ENCODE results near the gene C11orf68. TPM values are rescaled to one million over a fixed set of nuclear protein-coding genes. Genes with fewer than 3 reads are reported as not detected.

Gene C11orf68
- total and polyA plus RNA-seq, 2 of the 8 experiments (the other 6 are each of a cell fraction or from before 2014, with no cell fraction given): 24.0 to 51.2 TPM

DNA sequence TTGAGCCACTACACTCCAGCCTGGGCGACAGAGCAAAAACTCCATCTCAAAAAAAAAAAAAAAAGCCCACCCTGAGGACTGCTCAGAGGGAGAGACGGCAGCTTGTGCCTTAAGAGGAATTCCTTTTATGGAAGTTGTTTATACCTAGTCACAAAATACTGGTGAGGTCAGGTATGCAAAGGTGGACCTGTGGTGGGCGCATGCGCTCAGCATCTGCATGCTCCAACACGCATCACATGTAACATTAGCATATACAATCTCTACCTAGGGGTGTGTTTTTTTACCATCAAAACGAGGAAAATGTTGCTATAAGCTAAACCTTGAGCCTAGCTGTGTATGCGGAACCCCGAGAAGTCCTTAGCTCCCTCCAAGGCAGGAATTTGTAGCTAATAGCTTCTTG is 35.9 kb upstream of the C11orf68 start:
- Histone ChIP-seq H3K23ac (ENCODE audit: insufficient read length) (no peak overlapping the region), H4K20me1 (replicated peaks in 1 of 2; ENCODE audit: control insufficient read depth in 1 of 2, insufficient read depth in 2 of 2, low read length in 2 of 2) (no peaks in the 10 kb centered on the region), H3K18ac (ENCODE audit: extremely low read depth, low read length) (no peak overlapping the region), H2BK120ac (replicated peaks; ENCODE audit: low read depth, low read length) (no peak overlapping the region), H4K8ac (ENCODE audit: extremely low read depth, insufficient read depth, low read length) (no peak overlapping the region; the same call in 1 of the 2 replicates), H2BK12ac (ENCODE audit: low read depth, low read length) (no peak overlapping the region), H2BK20ac (ENCODE audit: low read length) (no peak overlapping the region), H3K9ac (replicated peaks in 1 of 4; ENCODE audit: extremely low read depth in 1 of 4, low read depth in 3 of 4, low read length in 3 of 4) (no peak overlapping the region; a peak in 1 of 7 replicates), H2BK5ac (ENCODE audit: low read depth, low read length) (no peak overlapping the region), H3K4me1 (replicated peaks in 1 of 4; ENCODE audit: control insufficient read depth in 3 of 4, insufficient read depth in 4 of 4, low read length in 3 of 4) (peaks cover 0 to 5% (median 0%) of the 10 kb centered on the region in 4 experiments; a peak in 3 of 7 replicates), H3K4me3 (ENCODE audit: extremely low read depth in 1 of 4, insufficient read depth in 2 of 4, low read depth in 3 of 4, low read length in 4 of 4) (no peak overlapping the region), H3K23me2 (ENCODE audit: low read depth, low read length) (no peaks in the 10 kb centered on the region), H3K79me2 (ENCODE audit: control insufficient read depth in 1 of 2, insufficient read depth in 2 of 2, low read length in 2 of 2) (no peaks in the 10 kb centered on the region), H4K5ac (ENCODE audit: insufficient read length, low read depth, low read length) (no peak overlapping the region), H3K9me3 (ENCODE audit: insufficient read depth in 2 of 2, low read depth in 1 of 2, low read length in 1 of 2) (no peaks in the 10 kb centered on the region), H3K36me3 (ENCODE audit: control insufficient read depth in 2 of 4, insufficient read depth in 4 of 4, low read length in 3 of 4) (no peaks in the 10 kb centered on the region), H3K56ac (replicated peaks; ENCODE audit: insufficient read length, low read depth, low read length) (no peak overlapping the region), H3K14ac (ENCODE audit: insufficient read length) (no peak overlapping the region), H2AFZ (ENCODE audit: low read length) (no peak overlapping the region), H3K79me1 (ENCODE audit: low read depth, low read length) (no peaks in the 10 kb centered on the region), H2AK5ac (ENCODE audit: low read depth, low read length) (no peak overlapping the region), H3K27me3 (replicated peaks in 1 of 4; ENCODE audit: control insufficient read depth in 3 of 4, extremely low read depth in 1 of 4, insufficient read depth in 3 of 4, low read length in 3 of 4) (no peaks in the 10 kb centered on the region), H4K91ac (replicated peaks; ENCODE audit: insufficient read length, low read length) (no peak overlapping the region), H3K27ac (ENCODE audit: low read depth, low read length) (0 out of 2 replicates have a peak overlapping the region, but pooled peaks have one; percentile 4), H2BK15ac (ENCODE audit: low read length) (no peak overlapping the region), H3K4ac (replicated peaks; ENCODE audit: insufficient read length, low read depth, low read length) (no peak overlapping the region), H3K4me2 (ENCODE audit: insufficient read depth in 1 of 2, low read depth in 2 of 2, low read length in 2 of 2) (no peak overlapping the region)
- FAIRE-seq: no peak
- no peak for DNase-seq (ENCODE audit: low read depth in 1 of 2, low spot score in 2 of 2)
- ChIA-PET CTCF (ENCODE audit: partially characterized antibody) (interaction anchor here (0.5 to 1.4 kb wide), 7 partner anchors 8 to 536 kb away, joined by 3 to 4 read pairs (median 3); no protein-coding TSS in a partner anchor), POLR2A (ENCODE audit: partially characterized antibody) (interaction anchor here (0.6 to 1.5 kb wide), 5 partner anchors 9 to 234 kb away, joined by 3 to 6 read pairs (median 3); partner anchors contain the start of gene TSGA10IP)
- 91% methylated on average over 7 of the region's 8 CpGs; no CpG with 5 or more reads in 1 of the 2 experiments for WGBS, 2 experiments (ENCODE audit: extremely low coverage in 1 of 2, insufficient coverage in 1 of 2, insufficient read length in 1 of 2, insufficient replicate concordance in 2 of 2, low coverage in 1 of 2, low lambda C conversion rate in 2 of 2, missing lambda C conversion rate in 1 of 2)
- TF ChIP-seq ZNF274 (IDR thresholded peaks at IDR 0.05; ENCODE audit: borderline replicate concordance, extremely low read depth, low read length): no peak
- no peak for TF ChIP-seq SIX5 (IDR thresholded peaks at IDR 0.05; ENCODE audit: low read depth, low read length)
- no peak for TF ChIP-seq POU5F1 (IDR thresholded peaks at IDR 0.05; ENCODE audit: low read depth, low read length)
- TF ChIP-seq, protein P1, sequence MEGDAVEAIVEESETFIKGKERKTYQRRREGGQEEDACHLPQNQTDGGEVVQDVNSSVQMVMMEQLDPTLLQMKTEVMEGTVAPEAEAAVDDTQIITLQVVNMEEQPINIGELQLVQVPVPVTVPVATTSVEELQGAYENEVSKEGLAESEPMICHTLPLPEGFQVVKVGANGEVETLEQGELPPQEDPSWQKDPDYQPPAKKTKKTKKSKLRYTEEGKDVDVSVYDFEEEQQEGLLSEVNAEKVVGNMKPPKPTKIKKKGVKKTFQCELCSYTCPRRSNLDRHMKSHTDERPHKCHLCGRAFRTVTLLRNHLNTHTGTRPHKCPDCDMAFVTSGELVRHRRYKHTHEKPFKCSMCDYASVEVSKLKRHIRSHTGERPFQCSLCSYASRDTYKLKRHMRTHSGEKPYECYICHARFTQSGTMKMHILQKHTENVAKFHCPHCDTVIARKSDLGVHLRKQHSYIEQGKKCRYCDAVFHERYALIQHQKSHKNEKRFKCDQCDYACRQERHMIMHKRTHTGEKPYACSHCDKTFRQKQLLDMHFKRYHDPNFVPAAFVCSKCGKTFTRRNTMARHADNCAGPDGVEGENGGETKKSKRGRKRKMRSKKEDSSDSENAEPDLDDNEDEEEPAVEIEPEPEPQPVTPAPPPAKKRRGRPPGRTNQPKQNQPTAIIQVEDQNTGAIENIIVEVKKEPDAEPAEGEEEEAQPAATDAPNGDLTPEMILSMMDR (IDR thresholded peaks at IDR 0.05; ENCODE audit: control extremely low read depth in 1 of 3, insufficient read depth in 1 of 3, low read depth in 1 of 3, low read length in 3 of 3): no peak
- no peak for TF ChIP-seq GABPA (IDR thresholded peaks at IDR 0.05; ENCODE audit: borderline replicate concordance, insufficient read depth, low read length)
- TF ChIP-seq BACH1 (IDR thresholded peaks at IDR 0.05; ENCODE audit: low read length): no peak
- TF ChIP-seq CEBPB (IDR thresholded peaks at IDR 0.05; ENCODE audit: low read depth, low read length): no peak
- TF ChIP-seq RBBP5 (IDR thresholded peaks at IDR 0.05; ENCODE audit: borderline replicate concordance, low read depth, low read length): no peak
- no peak for TF ChIP-seq RNF2 (IDR thresholded peaks at IDR 0.05; ENCODE audit: borderline replicate concordance, low read depth, low read length, missing control alignments, poor library complexity, severe bottlenecking)
- TF ChIP-seq CHD1 (IDR thresholded peaks at IDR 0.05; ENCODE audit: low read depth, low read length): no peak
